SU-DHL-6 (cell line): ENCODE data around the gene FCRL5.

ENCODE experiments used
- CTCF ChIP-seq: fragments of 200-600 bp; sonication (generic); IDR thresholded peaks from one replicate; pipeline ENCODE4 v1.5.1; 2017; ENCODE audit warnings: antibody characterized with exemption, mild to moderate bottlenecking, low read length, moderate library complexity; ENCODE audit not compliant: insufficient read depth, poor library complexity, severe bottlenecking
- EZH2phosphoT487 ChIP-seq: fragments of 200-600 bp; sonication (generic), shearing (Covaris generic); conservative IDR thresholded peaks from 2 replicates; pipeline ENCODE4 v1.6.1; 2018; ENCODE audit warnings: mild to moderate bottlenecking, antibody characterized with exemption, low read length, moderate library complexity, mixed read lengths

GRCh38 chr1:157574836-157575235 lies 22.5 kb upstream of the FCRL5 start:
- TF ChIP-seq CTCF (no peak), EZH2phosphoT487 (no peak)
